ENCODE results near the gene MECR.

DNA sequence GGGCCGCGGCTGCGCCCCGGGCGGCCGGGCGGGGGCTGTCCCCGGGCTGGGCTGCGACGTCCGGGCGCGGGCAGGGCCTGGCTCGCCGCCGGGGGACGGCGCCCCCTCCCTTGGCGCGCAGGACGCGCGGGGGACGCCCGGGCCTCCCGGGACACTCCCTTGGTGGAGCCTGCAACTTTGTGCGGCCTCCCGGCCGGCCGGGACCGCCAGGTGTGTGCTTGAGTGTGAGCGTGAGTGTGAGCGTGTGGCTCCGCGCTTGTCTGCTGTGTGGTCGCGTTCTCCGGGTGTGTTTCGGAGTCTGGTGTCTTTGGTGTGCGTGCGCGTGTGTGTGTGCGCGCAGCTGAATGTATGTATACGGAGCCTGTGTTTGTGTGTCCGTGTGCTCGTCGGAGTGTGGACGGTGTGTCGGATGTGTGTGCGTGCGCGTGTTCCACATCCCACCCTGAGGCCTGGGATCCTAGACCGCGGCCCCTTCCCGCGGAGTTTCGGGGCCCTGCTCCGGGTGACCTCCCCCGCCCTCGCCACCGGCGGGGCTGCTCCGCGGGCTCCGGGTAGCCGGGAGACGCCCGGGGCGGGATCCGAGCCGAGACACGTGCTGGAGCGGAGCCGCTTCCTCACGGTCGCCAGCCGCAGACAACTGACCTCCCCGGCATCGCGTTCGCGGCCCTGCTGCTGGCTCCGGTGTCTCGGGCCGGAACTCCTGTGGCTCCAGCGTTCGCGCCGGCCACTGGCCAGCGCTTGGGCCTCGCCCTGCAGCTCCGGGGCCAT, 7.3 kb upstream of the MECR start:
- no peak for TF ChIP-seq ZFX (IDR thresholded peaks at IDR 0.05; ENCODE audit: borderline replicate concordance)
- TF ChIP-seq CTCF (IDR thresholded peaks at IDR 0.05), result 0 out of 2 replicates have a peak, but pooled peaks have one; percentile 2

Data from 22Rv1 (cell line).